SH-SY5Y (cell line): Measurements from ENCODE around the gene PPOX.

Experiments used
- GATA2 ChIP-seq: IDR thresholded peaks from 2 replicates; pipeline ENCODE4 v1.6.1; 2011; ENCODE audit warnings: mild to moderate bottlenecking, low read depth, low read length
- GATA3 ChIP-seq: IDR thresholded peaks from 2 replicates; pipeline ENCODE4 v1.6.1; 2011; ENCODE audit warnings: low read depth, mild to moderate bottlenecking, low read length, moderate library complexity

PPOX gene

DNA sequence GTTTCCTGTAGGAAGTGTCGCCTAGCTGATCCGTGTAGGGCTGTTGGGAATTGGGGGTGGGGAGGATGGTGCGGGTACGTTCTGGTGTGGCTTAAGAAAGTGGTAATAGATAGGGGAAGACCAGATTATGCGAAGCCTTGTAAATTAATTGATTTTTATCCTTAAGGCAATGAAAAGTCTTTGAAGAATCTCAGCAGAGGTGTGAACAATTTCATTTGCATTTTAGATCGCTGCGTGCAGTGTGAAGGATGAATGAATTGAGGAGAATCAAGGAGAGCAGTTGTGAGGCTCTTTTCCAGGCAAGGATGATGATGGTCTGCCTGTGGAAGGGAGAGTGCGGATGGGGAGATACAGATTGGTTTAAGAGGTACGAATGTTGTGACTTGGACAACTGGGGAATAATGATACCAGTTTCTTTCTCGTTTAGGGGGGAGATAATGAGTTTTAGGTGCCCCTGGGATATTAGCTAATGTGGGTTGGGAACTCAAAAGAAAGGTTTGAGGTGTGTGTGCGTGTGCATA, 32.9 kb upstream of the PPOX start:
- TF ChIP-seq GATA3 (no peak), GATA2 (no peak)

DNA sequence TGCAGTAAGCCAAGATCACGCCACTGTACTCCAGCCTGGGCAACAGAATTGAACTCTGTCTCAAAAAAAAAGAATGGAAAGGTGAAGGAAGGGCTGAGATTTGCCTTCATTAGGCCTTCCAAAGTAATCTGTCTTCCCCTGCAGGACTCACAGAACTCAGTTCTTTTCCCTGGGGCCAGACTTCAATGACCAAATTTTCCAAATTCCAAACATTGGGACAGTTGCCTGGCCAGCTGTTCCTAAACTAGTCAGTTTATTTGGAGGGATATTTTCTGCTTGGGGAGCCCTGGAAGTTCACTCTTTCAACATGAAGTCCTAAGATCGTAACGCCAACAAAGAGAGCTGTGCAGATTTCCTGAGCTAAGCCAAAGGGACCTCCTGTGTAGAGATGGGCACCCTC, 28.3 kb upstream of the PPOX start:
- TF ChIP-seq GATA2, result no peak
- TF ChIP-seq GATA3, result no peak

DNA sequence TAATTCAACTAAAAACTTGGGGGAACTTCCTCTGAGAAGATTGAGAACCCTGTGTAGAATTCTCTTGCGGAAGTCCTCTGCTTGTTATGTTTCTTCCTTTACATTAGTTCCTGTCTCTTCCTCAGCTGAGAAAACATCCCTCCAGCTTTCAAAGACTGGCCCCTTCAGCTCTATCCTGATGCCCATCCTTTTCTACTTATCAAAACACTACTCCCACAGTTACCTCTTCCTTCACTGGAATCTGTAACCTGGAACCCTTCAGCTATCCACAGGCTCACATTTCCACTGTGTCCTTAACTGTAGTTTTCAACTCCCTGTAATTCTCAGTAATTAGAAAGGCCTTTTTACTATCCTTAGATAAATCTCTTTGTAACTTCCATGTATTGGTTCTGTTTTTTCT, 27.8 kb upstream of the PPOX start:
- TF ChIP-seq GATA2 (no peak), GATA3 (no peak)

DNA sequence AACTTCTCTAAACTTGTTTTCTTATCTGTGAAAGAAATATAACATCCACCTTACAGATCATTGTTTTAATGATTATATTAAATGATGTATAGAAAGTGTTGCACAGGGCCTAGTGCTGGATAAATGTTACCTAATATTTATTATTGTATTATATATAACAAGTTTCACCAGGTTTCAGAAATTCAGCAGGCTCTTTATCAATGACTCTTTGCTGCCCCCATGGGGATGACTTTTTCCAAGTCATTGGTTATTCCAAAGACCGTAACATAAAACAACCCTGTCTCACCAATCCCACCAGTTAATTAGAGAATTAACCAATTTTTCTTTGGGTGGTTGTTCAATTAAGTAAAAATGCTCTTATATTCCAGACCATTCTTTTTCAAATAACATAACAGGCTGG, 26.5 kb upstream of the PPOX start:
- no peak for TF ChIP-seq GATA3
- TF ChIP-seq GATA2, result no peak

DNA sequence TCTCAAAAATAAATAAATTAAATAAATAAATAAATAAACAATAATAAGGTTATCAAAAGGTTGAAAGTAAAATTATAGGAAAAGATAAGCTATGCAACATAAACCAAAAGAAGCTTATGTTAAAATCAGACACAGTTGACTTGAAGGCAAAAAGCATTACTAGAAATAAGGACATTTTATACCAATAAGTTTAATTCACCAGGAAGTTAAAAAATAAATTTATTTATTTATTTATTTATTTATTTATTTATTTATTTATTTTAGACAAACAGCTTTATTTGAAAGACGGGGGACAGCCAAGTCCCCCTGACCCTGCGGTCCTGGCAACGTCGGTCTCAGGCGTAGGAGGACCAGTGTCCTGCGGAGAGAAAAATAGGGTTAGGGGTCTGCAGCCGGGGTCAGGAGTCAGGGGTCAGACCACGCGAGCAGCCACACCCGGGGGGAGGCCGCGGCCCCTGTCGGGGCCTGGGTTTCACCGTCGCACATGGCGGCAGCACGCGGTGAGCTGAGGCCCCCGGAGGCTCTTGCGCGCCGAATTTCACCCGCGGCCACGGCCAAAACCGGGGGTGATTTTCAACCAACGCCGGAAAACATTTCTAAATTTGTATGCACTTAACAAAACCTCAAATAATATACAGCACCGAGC, 25.3 kb upstream of the PPOX start:
- TF ChIP-seq GATA3 (no peak), GATA2 (no peak)

DNA sequence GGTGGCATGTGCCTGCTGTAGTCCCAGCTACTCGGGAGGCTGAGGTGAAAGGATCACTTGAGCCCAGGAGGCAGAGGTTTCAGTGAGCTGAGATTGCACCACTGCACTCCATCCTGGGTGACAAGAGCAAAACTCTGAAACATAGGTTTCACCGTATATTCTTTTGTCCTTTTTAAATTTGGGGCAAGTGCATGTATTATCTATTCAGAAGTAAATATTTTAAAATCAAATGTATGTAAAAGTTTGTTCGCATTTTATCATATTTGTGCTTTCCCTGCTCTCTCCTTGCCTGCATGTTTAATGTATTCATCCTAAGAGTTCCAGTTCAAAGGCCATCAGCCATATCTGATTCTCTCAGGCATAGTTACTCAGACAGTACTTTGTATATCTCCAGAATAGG, 20.4 kb upstream of the PPOX start:
- TF ChIP-seq GATA3 (no peak), GATA2 (no peak)

DNA sequence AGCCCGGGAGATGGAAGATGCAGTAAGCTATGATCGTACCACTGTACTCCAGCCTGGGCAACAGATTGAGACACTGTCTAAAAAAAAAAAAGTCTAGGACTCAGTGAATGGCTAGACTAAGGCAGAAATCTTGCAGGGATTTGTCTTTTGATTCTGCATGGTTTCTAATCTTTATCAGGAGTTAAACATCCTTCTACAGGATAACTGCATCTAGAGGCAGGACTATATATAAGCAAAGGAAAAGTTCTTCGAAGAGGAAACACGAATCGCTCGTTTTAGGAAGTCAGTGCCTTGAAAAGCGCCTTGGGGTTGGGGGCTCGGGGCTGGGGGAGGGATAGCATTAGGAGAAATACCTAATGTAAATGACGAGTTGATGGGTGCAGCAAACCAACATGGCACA, 13.1 kb upstream of the PPOX start:
- TF ChIP-seq GATA2 (no peak), GATA3 (no peak)

DNA sequence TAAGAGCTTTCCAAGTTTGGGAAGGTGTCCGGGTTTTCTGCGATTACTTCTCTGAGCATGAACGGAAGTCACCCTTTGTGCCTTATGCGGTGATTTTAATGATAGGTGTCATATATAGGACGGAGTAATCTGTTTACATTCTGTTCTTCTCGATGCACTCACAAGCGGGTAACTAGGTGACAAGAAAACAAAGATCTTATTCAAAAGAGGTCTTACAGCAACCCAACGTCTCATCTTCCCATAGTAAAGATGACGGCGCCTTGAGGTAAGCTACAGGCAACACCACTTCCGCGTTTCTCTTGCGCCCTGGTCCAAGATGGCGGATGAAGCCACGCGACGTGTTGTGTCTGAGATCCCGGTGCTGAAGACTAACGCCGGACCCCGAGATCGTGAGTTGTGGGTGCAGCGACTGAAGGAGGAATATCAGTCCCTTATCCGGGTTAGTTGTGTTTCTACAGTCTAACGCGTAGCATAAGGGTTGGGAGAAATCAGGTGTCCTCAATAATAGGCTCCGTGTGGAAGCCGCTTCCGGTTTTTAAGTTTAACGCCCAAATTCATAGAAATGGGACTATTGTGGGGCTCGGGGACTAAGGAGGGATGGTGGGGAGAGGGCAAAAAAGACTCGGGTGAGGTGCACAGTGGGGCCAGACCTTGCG, 12.4 kb upstream of the PPOX start, which contains the start of gene UFC1:
UFC1 (plus strand) TSS at position 297 of the 656 bp plus-strand sequence; CDS start at position 317, 20 bp downstream.
- no peak for TF ChIP-seq GATA2
- TF ChIP-seq GATA3, result no peak

DNA sequence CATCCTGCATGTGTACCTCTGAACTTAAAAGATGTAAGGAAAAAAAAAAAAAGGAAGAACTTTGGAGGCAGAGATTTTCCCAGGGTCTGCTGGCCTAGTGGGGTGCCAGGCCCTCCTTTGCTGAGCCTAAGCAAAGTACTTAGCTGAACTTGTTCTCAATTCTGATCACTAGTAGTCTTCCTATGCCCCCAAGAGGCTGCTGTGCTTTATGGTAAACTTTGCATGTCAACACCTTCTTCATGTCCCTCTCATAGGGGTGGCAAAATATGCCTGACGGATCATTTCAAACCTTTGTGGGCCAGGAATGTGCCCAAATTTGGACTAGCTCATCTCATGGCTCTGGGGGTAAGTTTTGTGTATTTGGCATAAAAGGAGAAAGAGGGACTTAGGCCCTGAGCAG, 8.4 kb upstream of the PPOX start:
- TF ChIP-seq GATA2 (no peak), GATA3 (no peak)

DNA sequence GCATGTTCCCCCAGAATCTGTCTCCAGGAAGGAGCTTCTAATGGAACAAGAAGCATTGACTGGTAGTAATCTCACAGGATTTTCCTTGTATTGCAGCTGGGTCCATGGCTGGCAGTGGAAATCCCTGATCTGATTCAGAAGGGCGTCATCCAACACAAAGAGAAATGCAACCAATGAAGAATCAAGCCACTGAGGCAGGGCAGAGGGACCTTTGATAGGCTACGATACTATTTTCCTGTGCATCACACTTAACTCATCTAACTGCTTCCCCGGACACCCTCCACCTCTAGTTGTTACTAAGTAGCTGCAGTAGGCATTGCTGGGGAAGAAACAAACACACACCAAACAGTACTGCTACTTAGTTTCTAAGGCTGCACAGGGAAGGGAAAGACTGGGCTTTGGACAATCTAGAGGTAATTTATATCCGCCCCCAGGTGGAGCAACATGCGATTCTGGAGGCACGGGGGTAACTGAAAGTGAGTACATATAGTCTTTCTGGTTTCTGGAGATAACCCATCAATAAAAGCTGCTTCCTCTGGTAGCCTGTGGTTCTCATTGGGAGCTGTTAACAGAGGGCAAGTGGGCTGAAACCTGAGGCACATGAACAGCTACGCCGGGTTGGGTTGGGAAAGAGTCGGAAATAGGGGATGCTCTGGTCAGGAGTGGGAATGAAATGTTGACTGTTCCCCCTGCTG, 7.8 kb upstream of the PPOX start:
- TF ChIP-seq GATA3 (no peak), GATA2 (no peak)

DNA sequence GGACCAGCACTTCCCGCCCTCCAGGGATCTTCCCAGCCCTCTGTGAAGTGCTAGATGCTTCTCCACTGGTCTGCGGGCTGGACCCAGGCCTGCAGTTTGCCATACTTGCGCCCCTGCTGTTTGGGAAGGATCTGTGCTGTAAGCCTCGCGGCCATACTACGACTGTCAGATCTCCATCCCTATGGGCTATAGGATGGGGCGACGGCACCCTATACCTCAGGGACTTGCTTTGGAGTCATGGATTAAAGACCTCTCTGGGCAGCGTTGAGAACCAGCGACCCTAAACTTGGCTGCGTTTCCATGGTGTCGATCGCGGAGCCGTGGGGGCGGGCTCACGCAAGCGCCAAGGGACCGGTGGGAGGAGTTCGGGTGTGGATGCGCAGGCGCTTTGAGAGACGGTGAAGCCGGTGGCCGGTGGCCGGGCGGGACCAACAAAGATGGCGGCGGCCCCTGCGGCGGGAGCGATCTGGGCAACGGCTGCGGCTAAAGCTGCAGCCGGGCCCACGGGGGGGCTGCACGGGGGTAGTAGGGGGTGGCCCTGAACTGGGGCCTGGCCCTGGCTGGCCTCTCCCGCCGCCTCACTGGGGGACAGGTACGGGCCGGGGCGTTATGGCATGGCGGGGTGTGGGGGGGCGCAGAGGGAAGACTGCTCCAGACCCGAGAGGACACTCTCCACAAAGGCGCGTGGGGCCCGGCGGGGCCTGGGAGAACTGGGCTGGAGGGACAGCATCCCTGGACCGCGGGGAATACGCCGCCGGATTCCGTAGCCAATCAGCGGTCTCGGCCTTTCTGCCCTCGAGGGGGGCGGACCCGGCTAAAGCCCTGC, 6.9 kb upstream of the PPOX start, which contains the start of gene USP21:
USP21 (plus strand) TSS at position 414 of the 826 bp plus-strand sequence. CDS start 1,141 bp downstream, outside the sequence.
- TF ChIP-seq GATA2, result no peak
- no peak for TF ChIP-seq GATA3

DNA sequence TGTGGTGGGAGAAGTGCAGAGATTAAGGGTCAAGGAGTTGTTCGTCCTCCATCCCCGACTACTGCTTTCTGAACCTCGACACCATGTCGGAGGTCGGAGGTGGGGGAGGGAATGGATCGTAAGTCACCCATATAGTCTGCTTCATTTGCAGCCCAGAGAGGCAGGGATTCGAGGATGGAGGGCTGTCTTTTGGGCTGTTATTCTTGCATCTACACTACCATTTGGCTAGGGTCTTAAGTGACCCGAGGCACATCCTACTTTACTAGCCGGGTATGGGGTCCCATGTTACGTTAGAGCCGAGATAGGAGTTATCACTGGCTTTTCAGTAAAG, 6.3 kb upstream of the PPOX start:
- TF ChIP-seq GATA3, result no peak
- no peak for TF ChIP-seq GATA2

DNA sequence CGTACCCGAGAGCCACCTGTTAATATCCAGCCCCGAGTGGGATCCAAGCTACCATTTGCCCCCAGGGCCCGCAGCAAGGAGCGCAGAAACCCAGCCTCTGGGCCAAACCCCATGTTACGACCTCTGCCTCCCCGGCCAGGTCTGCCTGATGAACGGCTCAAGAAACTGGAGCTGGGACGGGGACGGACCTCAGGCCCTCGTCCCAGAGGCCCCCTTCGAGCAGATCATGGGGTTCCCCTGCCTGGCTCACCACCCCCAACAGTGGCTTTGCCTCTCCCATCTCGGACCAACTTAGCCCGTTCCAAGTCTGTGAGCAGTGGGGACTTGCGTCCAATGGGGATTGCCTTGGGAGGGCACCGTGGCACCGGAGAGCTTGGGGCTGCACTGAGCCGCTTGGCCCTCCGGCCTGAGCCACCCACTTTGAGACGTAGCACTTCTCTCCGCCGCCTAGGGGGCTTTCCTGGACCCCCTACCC, 5.5 kb upstream of the PPOX start:
- TF ChIP-seq GATA2 (no peak), GATA3 (no peak)

DNA sequence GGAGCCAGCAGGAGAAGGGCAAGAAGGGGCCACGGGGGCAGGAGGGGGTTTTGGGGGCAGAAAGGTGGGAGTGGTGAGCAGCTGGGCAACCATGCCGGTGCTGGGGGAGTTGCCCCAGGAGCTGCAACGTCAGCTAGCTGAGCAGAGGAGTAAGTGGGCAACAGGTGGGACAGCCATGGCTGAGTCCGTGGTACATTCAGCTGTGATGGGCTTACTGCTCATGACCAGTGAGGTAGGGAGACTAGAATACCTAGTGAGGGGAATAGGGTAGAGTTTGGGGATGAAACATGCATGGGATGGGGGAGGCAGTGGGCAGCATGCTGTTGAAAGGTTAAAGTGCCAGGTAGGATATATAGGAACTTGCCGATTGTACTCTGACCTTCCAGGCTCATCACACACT, 4.6 kb upstream of the PPOX start:
- TF ChIP-seq GATA3 (no peak), GATA2 (no peak)
